GM21360 (cell line): Measurements from ENCODE around the gene TVP23B.
"Not testable (repeated sequence)": the region's sequence is repeated elsewhere in the genome, so short reads cannot be mapped to it uniquely, and the experiment has no call there.

Experiments used
- ATAC-seq: cut with Tn5 transposase; IDR thresholded peaks from one replicate; pipeline ENCODE4 v1.9.1; 2021; ENCODE audit warnings: mild to moderate bottlenecking, moderate library complexity; ENCODE audit not compliant: unreplicated experiment

The TVP23B gene

DNA sequence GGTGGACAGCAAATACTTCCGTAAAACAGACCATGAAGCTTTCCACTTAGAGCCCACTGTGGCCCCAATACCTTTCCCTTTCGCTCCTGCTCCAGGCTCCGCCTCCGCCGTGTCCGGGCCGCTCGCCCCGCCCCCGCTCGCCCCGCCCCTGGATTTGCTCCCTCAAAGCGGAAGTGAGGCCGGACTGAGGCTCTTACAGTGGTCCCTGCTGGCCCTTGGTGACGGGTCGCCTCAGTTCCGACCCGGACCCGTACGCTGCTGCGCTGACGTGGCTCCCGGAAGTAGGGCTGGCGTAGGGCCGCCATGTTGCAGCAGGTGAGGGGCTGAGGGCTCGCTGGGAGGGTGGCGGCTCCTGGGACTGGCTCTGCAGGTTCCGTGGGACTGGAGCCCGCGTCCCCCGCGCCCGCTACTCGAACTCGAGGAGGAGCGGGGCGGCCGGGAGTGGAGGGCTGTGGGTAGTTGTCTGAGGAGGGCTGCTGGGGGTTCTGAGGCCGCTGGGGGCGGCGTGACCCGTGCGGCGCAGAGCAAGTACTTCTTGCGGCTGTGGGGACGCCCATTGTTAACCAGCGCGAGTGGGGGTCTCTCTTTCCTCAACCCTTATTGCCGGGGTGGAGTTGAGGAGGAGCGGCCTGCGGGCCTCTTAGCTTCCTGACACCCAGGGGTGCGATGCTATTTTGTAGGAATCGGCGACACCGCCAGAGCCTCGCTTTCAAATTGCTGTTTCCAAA is at the start of gene TVP23B:
TSS of gene TVP23B (plus strand) at position 193 of the 728 bp plus-strand sequence. CDS start at position 304, 111 bp downstream.
- peak; percentile 98 for ATAC-seq

DNA sequence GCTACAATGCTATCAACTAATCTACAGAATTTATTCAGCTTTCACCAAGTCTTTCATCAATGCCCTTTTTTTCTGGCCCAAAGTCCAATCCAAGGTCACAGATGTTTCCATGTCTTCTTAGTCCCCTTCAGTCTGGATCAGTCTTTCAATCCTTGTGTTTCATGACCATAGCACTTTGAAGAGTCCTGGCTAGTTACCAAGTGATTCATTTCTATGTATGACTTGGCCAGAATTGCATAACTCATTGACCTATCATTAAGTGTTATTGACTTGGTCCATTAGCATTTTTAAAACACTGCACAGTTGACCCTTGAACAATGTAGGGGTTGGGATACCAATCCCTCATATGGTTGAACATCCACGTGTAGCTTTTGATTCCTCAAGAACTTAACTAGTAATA is 48.5 kb upstream of the TVP23B start:
- not testable (repeated sequence) for ATAC-seq

DNA sequence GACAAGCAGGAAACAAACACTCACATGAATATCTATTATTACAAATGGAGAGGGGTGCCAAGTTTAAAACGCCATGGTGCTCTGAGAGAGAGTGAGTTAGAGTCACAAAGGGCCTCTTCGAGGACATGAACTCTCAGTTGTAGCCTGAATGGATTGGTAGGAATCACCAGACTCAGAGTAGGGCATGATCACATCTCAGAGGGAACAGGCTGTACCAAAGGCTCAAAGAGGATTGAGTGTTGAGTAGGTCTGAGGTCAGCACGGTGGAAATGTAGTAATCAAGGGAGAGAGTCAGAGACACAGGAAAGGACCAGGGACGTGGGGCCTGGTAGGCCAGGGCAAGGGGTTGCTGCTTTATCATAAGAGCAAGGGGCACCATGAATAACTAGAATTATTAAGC is 47.6 kb upstream of the TVP23B start:
- ATAC-seq = not testable (repeated sequence)

DNA sequence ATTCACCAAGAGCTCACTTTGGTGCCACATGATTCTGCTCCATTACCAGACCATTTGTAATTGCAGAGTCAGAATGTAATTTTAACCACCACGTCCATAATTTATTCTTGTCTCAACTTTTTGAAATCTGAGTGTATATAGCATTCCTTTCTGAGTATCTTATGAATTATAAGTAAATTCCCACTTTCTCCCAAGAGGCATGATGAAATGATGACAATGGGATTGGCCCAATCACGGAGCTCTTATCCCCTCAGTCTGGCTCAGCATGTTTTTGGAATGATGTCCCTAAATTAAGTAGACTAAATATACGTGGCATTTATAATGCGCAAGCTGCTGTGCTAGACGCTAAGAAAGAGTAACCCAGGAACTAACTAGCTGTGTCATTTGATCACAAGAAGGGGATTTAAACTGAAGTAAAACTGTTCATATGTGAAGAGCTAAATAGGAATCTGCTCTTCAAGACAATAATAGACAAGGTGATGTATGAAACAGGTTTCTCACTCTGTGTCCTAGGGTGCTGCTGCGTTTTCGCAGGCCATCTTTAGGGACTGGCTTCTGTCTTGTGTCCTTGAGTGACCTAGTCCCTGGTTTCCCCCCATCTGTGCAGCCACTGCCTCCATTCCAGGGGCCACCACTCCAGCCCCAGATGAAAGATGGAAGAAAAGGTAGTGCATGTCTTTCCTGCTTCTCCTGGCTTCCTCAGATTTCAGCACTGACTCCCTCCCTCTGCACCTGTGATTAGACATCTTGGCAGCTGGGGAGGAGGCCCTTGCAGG is 41.2 kb upstream of the TVP23B start:
- ATAC-seq = not testable (repeated sequence)

DNA sequence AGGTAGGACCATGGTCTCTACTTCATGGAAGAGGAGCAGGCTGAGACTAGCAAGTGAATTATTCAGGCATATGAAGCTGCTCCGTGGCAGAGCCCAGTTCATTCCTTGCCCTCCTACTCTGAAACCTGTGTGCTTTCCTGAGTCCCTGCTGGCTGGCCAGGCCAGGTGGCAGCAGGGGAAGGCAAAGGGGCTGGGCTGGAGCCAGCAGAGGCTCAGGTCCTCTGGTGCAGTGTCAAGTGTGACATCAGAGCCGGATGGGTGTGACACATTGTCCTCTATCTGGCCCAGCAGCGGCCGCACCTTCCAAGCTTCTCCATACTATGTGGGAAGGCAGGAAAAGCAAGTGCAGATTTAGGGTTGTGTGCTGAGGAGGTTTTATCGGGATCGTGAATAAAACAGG is 39.8 kb upstream of the TVP23B start:
- ATAC-seq = not testable (repeated sequence)

DNA sequence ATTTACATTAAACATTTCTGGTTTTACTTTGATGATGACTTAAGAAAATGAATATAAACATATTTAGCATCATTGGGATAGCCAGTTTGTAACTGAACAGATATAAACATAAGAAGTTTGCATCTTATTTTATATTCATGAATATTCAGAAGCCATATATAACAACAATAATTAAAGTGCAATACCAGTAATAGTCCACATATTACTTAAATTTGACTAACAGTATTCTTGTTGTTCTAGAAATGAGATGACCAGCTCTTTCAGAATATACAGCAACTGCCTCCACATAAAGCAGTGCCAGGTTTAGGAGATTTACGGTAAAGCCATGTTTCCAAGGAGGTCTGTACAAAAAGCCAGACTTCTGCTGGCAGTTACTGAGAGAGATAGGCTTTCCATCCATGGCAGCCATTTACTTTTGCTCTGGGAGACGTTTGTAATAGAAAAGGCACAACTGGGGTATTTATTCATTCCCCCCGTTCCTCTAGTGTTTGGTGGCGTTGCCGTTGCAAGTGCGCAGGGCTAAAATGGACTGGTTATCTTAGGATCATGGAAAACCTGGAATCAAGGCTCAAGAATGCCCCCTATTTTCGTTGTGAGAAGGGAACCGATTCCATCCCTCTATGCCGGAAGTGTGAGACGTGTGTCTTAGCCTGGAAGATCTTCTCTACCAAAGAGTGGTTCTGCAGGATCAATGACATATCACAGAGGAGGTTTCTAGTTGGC is 37.1 kb upstream of the TVP23B start, which contains the start of gene FBXW10:
TSS of gene FBXW10 (plus strand) at position 356 of the 723 bp plus-strand sequence. CDS start at position 547, 191 bp downstream.
- not testable (repeated sequence) for ATAC-seq

DNA sequence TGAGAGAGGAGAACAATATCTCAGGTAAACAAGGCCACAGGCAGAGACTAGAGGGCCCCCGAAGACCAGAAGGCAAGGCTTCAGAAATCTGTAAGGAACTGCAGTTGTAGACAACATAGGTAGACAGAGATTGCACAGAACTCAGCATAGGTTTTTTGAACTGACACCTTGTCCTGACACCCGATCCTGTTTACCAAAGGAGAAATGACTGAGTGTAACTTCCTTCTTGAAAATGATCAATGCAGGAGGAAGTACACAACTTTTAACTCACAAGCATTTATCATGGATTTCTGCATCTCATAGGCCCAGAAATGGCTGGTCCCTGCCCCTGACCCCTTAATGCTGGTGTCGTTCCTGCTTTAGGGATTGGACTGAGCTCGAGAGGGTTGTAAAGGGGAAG is 36.3 kb upstream of the TVP23B start:
- not testable (repeated sequence) for ATAC-seq

DNA sequence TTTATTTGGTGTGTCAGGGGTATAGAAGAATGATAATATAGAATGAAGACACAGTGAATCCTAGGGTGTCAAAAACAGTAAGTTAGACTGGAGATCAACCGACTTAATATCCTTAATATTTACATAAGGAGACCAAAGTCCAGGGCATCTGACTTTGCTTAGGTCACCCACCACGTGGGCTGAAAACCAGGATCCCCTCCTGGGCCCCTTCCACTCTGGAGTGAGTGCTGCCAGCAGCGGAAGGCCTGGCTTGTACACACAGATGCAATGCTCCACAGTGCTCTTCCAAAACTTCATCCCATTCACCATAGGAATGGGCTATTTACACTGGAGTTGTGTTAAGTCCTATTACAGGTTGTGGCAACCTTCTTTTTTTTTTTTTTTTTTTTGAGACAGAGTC is 34.4 kb upstream of the TVP23B start:
- ATAC-seq = not testable (repeated sequence)

DNA sequence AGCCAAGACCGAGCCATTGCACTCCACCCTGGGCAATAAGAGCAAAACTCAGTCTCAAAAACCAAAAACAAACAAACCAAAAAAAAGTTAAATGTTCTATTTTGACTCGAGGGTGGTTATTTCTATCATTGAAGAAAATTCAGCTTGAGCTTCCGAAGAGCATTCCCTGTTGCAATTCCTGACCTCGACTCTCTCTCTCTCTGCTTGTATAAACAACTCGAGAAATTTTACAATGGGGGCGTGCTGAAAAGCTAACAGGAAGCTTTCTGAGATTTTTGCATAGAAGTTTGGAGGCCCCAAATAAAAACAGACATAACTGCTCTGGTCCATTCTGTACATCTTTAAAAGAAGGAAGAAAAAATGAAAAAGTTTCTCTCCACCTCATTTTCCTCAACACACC is 33.5 kb upstream of the TVP23B start:
- not testable (repeated sequence) for ATAC-seq

DNA sequence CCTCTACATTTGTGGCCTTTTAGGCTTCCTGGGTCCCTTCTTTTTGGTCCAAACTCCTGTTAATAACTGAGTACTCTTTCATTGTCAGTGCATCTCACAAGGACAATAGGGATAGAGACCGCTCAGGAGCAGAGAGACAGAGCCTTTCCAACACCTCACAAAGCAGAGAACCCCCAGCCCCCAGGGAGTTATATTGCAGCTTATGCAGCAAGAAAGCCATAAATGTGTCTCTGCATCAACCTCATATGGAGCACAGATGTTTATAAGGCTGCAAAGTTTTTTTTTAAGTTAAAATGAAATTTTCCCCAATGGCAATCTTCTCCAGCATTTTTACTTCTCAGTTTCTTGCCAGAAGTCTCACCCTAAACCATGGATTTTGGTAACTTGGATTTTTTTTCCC is 30.7 kb upstream of the TVP23B start:
- ATAC-seq = not testable (repeated sequence)

DNA sequence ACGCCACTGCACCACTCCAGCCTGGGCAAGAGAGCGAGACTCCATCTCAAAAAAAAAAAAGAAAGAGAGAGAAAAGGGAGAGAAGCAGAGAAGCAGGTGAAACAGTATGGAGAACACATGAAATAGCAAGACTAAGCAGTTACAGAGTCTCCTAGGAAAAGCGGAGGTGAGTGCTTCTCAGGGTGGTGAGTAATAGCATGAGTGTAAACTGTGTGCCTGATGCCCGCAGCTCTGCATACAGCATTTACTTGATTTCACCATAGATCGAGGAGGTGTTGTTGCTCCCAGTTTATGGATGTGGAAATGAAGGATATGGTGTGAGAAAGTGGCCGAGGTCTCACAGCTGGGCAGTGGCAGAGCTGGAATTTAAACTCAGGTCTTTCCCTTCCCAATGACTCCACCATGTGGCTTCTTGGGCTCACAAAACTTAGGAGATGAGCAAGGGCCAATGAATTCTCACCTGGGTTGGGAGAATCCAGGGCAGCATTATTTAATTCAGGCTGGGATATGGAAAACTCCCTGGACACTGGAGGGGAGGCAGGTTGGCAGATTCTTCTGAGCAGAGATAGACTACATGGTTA is 27.1 kb upstream of the TVP23B start:
- ATAC-seq = not testable (repeated sequence)

DNA sequence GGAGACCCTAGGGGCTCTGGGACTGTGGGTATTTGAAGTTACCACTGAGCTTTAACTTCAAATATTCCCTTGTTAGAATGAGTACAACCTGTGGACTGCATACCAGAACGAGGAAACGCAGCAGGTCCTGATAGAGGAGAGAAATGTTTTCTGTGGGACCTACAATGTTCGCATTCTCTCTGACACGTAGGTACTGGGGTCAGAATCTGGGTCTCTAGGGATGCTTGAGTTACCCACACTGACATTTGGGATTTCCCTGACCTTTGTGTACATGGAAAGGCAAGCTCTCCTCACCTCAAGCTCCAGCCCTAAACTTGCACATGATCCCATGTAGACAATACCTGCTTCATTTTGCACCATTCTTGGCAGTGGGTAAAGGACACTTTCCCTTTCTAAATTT is 25.0 kb upstream of the TVP23B start:
- ATAC-seq = not testable (repeated sequence)

DNA sequence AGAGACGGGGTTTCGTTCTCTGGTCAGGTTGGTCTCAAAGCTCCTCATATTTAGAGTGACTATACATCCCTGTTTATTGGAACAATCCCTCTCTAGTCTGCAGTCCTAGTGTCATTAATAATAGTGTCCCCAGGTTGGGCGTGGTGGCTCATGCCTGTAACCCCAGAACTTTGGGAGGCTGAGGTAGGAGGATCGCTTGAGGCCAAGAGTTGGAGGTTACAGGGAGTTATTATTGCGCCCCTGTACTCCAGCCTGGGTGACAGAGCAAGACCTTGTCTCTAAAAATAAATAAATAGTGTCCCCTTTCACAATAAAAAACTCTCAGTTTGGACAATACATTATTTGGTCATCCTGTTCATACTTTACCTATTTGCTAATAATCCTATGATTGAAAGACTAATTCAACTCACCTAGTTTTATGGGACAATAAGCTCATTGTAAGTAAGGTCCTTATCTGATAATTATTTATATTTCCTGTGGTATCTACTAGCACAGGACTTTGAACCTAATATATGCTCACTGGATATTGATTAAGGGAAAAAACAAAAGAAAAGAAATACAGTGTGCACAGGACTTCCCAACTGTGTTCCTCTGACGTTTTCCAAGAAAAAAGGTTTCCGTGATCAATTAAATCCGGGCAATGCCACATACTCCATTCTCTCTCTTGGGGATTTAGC is 23.5 kb upstream of the TVP23B start:
- not testable (repeated sequence) for ATAC-seq

DNA sequence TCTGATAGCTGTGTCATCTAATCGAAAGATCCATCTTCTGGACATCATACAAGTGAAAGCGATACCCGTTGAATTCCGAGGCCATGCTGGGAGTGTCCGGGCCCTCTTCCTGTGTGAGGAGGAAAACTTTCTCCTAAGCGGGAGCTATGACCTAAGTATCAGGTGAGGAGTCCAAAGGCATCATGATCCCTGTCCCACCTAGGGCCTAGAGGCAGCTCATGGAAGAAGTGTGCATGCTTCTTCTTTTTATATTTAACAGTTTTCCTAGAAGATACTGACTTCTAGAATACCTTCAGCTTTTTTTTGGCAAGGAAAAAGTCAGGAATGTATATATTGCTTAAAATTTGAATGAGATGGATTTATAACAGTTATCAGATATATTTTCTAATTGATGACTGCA is 22.6 kb upstream of the TVP23B start:
- ATAC-seq = not testable (repeated sequence)

DNA sequence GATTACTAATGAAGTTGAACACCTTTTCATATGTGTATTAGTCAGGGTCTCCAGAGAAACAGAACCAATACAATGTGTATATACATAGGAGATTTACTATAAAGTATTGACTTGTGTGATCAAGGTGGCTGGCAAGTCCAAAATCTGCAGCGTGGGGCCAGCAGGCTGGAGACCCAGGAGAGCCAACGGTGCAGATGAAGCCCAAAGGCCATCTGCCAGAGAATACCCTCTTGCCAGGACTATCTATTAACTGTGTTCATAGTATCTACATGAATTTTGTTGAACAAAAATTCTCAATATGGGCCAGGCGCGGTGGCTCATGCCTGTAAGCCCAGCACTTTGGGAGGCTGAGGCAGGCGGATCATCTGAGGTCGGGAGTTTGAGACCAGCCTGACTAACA is 20.8 kb upstream of the TVP23B start:
- ATAC-seq = not testable (repeated sequence)

DNA sequence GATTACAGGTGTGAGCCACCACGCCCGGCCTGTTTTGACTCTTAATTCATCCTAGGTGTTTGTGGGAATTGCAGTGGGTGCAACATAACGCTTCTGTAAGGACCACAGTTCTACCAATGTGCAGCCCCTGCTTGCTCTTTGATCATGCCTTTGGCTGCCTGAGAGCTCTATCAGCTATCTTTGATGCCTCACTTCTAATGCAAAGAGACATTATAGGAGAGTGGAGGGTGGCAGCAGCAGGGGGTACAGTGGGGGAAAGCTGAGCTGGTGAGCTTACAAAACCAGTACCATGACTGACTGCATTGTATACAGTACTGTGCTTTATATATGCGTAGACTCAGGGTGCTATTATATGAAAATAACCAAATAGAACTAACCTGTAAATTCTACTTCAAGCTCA is 10.4 kb upstream of the TVP23B start:
- ATAC-seq = not testable (repeated sequence)

DNA sequence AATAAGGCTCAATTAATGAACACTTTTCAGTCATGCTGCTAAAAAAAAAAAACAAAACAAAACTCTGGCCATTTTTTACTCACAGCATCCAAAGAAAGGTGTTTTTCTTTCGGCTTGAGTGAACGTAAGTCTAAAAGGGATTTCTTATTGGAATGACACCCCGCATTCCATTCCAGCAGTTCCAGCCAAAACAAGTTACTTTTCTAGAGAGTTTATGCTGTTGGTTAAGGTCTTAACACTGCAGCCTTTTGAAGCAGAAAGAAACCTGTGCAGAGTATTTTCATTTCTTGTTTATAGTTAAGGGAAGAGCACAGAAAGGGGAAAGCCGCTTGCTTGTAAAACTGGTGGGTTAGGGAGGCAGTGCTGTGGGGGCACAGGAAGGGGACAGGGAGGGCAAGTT is 9.9 kb upstream of the TVP23B start:
- not testable (repeated sequence) for ATAC-seq

DNA sequence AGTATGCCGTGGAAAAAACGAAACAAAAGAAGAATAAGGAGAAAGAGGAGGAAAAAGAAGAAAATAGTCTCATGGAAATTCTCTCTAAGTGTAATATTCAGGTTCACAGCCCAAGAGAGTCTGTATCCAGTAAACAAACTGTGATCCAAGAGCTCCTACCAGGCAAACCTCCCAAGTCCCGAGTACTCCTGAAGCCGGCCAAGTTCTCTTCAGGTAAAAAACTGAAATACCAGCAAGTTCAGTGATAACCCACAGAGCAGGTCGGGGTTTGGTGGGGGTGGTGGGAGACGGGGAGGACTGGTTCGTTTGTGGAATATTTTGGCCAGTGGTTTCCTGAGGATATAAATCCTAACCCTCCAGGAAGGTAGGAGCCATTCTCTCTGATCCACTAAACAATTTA is 8.5 kb upstream of the TVP23B start:
- ATAC-seq = no peak

DNA sequence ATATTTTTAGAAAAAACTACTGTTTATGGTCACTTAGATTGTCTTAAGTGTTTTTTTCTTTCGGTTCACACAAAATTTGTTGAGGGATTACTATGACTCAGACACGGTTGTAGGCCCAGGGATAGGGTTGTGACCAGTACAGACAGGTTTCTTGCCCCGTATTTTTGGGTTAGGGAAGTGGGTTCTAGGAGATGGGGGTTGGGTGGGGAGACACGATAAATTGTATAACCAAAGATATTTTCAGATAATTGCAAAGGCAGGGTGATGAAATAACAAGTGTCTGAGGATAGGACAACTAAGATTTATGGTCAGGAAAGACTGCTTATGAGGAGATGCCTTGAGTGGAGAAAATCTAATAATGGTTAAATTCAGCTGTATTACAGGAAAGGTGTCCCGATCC is 822 bp downstream of the TVP23B start:
- not testable (repeated sequence) for ATAC-seq

DNA sequence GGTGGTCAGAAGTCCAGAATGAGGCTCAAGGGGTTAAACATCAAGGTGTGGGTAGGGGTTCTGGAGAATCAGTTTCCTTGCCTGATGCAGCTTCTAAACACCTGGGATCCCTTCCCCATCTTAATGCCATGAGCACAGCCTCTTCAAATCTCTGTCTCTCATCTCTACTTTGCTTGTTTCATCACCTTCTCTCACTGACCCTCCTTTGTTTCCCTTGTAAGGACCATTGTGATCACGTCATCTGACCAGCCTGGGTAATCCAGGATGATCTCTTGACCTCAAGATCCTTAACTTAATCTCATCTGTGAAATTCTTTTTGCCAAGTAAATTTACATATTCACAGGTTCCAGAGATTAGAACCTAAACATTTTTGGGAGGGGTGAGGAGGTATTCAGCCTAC is 5.0 kb downstream of the TVP23B start:
- not testable (repeated sequence) for ATAC-seq
